Peyer's patch (tissue), 4 donors: ENCODE data around the gene PROM1. TPM values are rescaled to one million over a fixed set of nuclear protein-coding genes. Genes with fewer than 3 reads are reported as not detected.

ENCODE experiments used
- DNase-seq, 3 donors: peaks; one replicate each; pipeline ENCODE4 v3.0.0-alpha.2; 2017 to 2019
- H3K27ac ChIP-seq, 4 donors: fragments of 200-600 bp; sonication (generic); one replicate each; pipeline ENCODE4 v1.5.1; 2016 to 2019
- H3K27me3 ChIP-seq, 2 donors: fragments of 200-600 bp; sonication (generic); one replicate each; pipeline ENCODE4 v1.5.1; 2019
- H3K36me3 ChIP-seq, 3 donors: fragments of 200-600 bp; sonication (generic); one replicate each; pipeline ENCODE4 v1.5.1; 2016 to 2019
- H3K4me1 ChIP-seq, 4 donors: fragments of 200-600 bp; sonication (generic); one replicate each; pipeline ENCODE4 v1.5.1; 2016 to 2019
- H3K4me3 ChIP-seq, 4 donors: fragments of 200-600 bp; sonication (generic); 1 replicate in 3 of 4; 2 replicates in 1 of 4; pipeline ENCODE4 v1.5.1; 2016 to 2019; ENCODE audit warnings: mild to moderate bottlenecking in 1 of 4
- H3K9me3 ChIP-seq, 4 donors: fragments of 200-600 bp; sonication (generic); one replicate each; pipeline ENCODE4 v1.5.1; 2016 to 2019; ENCODE audit warnings: mild to moderate bottlenecking in 1 of 4
- POLR2A ChIP-seq, 2 donors: fragments of 450-650 bp; IDR thresholded peaks; one replicate each; pipeline ENCODE4 v1.5.1; 2017; ENCODE audit warnings: antibody characterized with exemption in 2 of 2, mild to moderate bottlenecking in 2 of 2, moderate library complexity in 2 of 2
- total RNA-seq, 4 donors: library from RNA; depleted of rRNA; stranded (reverse); fragments of >200 nt; gene quantifications; one replicate each; pipeline ENCODE4 v1.1.0, GENCODE V29; 2016
- TF ChIP-seq, protein P1 (sequence below), 6 experiments: fragments of 450-650 bp in 4 of 6; fragments of 200-600 bp in 2 of 6; sonication (generic) in 1 of 6; IDR thresholded peaks; one replicate each; pipeline ENCODE4 v1.5.1; 2017 to 2019; ENCODE audit warnings: antibody characterized with exemption in 6 of 6, mild to moderate bottlenecking in 3 of 6, moderate library complexity in 1 of 6

The PROM1 gene
- total RNA-seq, 4 donors from 2014 or later = 33.8 to 128 (median 58.9) TPM

DNA sequence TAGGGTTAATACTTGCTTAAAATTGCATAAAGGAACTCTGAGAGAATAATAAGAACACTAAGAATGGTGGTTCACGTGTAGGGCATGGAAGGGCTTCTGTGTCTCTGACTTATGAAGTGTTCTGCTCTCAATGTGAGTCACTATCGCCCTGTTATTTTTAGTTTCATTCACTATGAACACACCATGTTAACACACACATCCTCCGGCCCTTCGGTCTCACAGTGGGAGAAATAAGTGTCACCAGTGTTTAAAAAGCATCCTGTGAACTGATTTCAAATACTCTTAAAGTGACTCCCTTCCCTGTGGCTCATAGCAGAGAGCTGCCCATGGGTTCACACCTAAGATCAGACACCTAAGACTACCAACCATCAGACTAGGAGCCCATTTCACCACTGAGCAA is 87.0 kb downstream of the PROM1 start:
- no peak for DNase-seq
- no peaks in the 10 kb centered on the region for H3K27me3 ChIP-seq
- TF ChIP-seq, protein P1, sequence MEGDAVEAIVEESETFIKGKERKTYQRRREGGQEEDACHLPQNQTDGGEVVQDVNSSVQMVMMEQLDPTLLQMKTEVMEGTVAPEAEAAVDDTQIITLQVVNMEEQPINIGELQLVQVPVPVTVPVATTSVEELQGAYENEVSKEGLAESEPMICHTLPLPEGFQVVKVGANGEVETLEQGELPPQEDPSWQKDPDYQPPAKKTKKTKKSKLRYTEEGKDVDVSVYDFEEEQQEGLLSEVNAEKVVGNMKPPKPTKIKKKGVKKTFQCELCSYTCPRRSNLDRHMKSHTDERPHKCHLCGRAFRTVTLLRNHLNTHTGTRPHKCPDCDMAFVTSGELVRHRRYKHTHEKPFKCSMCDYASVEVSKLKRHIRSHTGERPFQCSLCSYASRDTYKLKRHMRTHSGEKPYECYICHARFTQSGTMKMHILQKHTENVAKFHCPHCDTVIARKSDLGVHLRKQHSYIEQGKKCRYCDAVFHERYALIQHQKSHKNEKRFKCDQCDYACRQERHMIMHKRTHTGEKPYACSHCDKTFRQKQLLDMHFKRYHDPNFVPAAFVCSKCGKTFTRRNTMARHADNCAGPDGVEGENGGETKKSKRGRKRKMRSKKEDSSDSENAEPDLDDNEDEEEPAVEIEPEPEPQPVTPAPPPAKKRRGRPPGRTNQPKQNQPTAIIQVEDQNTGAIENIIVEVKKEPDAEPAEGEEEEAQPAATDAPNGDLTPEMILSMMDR (IDR thresholded peaks at IDR 0.05) = no peak
- TF ChIP-seq POLR2A (IDR thresholded peaks at IDR 0.05) = no peak

DNA sequence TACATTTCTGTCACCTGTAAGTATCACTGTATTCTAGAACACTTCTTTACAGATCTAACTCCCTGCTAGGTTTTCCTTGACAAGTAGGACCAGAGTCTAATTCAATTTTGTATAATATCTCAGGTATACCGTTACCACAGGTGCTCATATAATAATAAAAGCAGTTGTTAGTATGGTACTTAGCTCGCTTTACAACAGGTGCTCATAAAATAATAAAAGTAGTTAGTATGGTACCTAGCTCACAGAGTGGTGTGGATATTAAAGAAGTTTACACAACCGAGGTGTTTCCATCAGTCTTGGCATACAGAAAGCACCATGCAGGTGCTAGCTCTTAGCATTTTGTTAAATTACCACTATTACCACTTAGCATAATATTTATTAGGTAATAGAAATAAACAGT is 88.0 kb downstream of the PROM1 start:
- no peaks in the 10 kb centered on the region for H3K27me3 ChIP-seq
- no peak for DNase-seq
- H3K27ac ChIP-seq = no peak overlapping the region
- no peaks in the 10 kb centered on the region for H3K9me3 ChIP-seq
- H3K4me1 ChIP-seq = no peaks in the 10 kb centered on the region
- TF ChIP-seq POLR2A (IDR thresholded peaks at IDR 0.05) = no peak
- H3K36me3 ChIP-seq = peaks cover 0 to 43% (median 0%) of the 10 kb centered on the region in 3 donors
- no peak overlapping the region for H3K4me3 ChIP-seq

More for the DNA sequence above, 87.0 kb downstream of the PROM1 start:
- H3K27ac ChIP-seq = no peak overlapping the region
- no peak overlapping the region for H3K4me3 ChIP-seq
- peaks cover 0 to 40% (median 0%) of the 10 kb centered on the region in 3 donors for H3K36me3 ChIP-seq
- no peaks in the 10 kb centered on the region for H3K9me3 ChIP-seq
- no peaks in the 10 kb centered on the region for H3K4me1 ChIP-seq

DNA sequence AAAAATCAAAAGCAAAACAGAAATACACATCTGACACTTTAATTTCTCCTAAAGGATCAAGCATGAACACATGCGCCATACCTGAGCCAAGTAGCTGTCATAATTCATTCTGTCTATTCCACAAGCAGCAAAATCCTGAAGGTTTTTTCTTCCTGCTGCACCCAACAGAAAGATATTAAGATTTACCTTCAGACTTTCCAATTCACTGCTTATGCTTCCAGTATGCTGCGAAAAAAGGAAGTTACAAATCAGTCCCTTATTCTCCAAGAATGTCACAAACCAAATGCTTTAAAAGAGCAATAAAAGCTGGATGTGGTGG is 91.7 kb downstream of the PROM1 start:
- H3K4me1 ChIP-seq = no peaks in the 10 kb centered on the region
- no peak overlapping the region for H3K27ac ChIP-seq
- no peaks in the 10 kb centered on the region for H3K27me3 ChIP-seq
- no peaks in the 10 kb centered on the region for H3K9me3 ChIP-seq
- TF ChIP-seq POLR2A (IDR thresholded peaks at IDR 0.05) = no peak
- TF ChIP-seq, protein P1 (IDR thresholded peaks at IDR 0.05) = no peak
- peaks cover 0 to 55% (median 0%) of the 10 kb centered on the region in 3 donors for H3K36me3 ChIP-seq
- H3K4me3 ChIP-seq = no peak overlapping the region
- DNase-seq = no peak

DNA sequence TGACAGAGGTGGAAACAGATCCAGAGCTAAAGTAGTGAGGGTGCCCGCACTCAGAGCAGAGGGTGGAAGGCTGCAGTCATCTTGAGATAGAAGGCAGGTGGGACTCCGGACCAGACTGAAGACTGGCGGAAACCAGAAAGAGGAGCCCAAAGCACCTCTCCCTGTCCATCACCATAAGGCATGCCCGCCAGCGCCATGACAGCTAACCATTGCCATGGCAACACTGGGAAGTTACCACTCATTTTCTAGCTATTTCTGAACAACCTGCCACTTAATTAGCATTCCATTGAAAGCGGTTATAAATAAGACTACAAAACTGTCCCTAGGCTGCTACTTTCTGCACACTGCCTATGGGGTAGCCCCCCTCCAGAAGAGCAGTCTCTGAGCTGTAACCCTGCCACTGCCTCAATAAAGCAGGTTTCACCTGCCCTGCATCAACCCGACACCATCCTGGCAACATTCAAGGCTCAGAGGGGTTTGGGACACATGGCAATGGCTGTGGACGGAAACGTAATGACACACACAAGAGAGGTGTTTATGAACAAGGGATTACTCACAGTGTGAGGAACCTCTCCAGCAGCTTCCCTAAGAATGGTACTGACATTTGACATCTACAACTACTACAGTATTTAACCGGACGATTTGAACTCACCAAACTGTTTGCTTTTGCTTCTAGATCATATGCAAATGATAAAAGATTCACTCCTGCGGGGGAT is 93.1 kb downstream of the PROM1 start:
- Histone ChIP-seq H3K27me3 (no peaks in the 10 kb centered on the region), H3K4me3 (no peak overlapping the region)

DNA sequence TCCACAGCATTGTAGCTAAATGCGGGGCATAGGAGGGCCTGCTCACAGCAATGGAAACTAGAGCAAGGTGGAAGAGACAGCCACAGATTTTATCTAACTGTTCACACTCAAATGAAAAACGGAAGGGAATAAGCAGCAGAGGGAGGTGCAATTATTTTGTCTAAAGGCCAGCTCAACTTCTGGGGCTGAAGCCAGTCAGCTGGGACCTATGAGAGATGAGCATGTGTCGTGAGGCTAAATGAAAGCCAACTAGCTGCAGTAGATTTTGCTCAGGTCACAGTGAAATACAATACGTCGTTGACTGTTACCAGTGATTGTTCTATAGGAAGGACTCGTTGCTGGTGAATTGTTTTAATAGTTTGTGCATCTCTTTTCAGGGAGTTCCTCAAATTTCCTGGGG is 94.4 kb downstream of the PROM1 start:
- no peak for DNase-seq
- Histone ChIP-seq H3K9me3 (no peaks in the 10 kb centered on the region), H3K4me3 (no peak overlapping the region), H3K27me3 (no peaks in the 10 kb centered on the region), H3K36me3 (peaks cover 0 to 72% (median 0%) of the 10 kb centered on the region in 3 donors), H3K27ac (no peak overlapping the region), H3K4me1 (no peaks in the 10 kb centered on the region)
- TF ChIP-seq POLR2A (IDR thresholded peaks at IDR 0.05) = no peak
- TF ChIP-seq, protein P1 (IDR thresholded peaks at IDR 0.05) = no peak

More for the DNA sequence above, 93.1 kb downstream of the PROM1 start:
- Histone ChIP-seq H3K27ac (no peak overlapping the region), H3K36me3 (peaks cover 0 to 65% (median 0%) of the 10 kb centered on the region in 3 donors), H3K9me3 (no peaks in the 10 kb centered on the region), H3K4me1 (no peaks in the 10 kb centered on the region)
- TF ChIP-seq POLR2A (IDR thresholded peaks at IDR 0.05) = no peak
- TF ChIP-seq, protein P1 (IDR thresholded peaks at IDR 0.05) = no peak
- DNase-seq = no peak

DNA sequence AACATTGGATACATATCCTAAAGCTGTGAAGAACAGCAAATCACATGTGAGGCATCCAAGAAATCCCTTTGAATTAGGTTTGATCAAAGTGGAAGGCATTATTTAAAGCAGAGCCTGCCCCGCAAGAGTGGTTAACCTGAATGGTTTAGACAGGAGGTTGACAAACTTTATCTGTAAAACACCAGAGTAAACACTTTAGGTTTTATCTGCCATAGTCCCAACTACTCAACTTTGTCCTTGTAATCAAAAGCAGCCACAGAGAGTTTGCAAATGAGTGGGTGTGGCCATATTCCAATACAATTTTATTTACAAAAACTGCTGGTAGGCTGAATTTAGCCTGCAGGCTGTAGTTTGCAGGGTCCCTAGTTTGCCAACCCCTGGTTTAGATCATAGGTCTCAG is 95.6 kb downstream of the PROM1 start:
- Histone ChIP-seq H3K4me3 (no peak overlapping the region), H3K27ac (no peak overlapping the region), H3K9me3 (no peaks in the 10 kb centered on the region), H3K27me3 (no peaks in the 10 kb centered on the region), H3K36me3 (peaks cover 0 to 70% (median 0%) of the 10 kb centered on the region in 3 donors), H3K4me1 (no peaks in the 10 kb centered on the region)
- no peak for DNase-seq
- TF ChIP-seq POLR2A (IDR thresholded peaks at IDR 0.05) = no peak
- TF ChIP-seq, protein P1 (IDR thresholded peaks at IDR 0.05) = no peak
